Loucy (cell line): ENCODE results near the gene GLDN.

Experiments used
- CTCF ChIP-seq: fragments of 200-600 bp; sonication (generic); conservative IDR thresholded peaks from 2 replicates; pipeline ENCODE4 v1.5.1; 2014; ENCODE audit warnings: mild to moderate bottlenecking, antibody characterized with exemption, low read length
- EZH2phosphoT487 ChIP-seq: fragments of 200-600 bp; IDR thresholded peaks from 2 replicates; pipeline ENCODE4 v1.6.1; 2018; ENCODE audit warnings: antibody characterized with exemption, mild to moderate bottlenecking, moderate library complexity, borderline replicate concordance

DNA sequence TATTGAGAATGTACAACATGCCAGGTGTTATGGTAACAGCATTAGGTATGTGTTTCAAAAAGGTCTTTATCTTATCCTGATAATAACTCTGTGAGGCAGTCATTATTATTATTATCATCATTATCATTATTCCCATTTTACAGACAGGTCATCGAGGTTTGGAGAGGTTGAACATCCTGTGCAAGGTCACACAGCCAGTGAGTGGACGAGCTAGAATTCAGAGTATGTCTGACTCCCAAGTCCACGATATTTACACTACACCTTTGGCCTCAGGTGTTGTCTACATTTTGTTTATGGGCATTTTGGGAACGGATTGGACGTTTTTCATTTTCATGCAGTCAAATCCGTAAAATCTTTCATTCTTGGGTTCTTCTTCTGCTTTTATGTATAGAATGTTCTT, 24.0 kb downstream of the GLDN start:
- TF ChIP-seq CTCF (no peak), EZH2phosphoT487 (no peak)
